HepG2 (cell line): Measurements from ENCODE around the gene RCOR1. TPM values are rescaled to one million over a fixed set of nuclear protein-coding genes. Genes with fewer than 3 reads are reported as not detected.

ENCODE experiments used
- AKNA ChIP-seq: sonication (generic); formaldehyde crosslinking; IDR thresholded peaks from 2 replicates; pipeline ENCODE4 v1.4.0; 2020; ENCODE audit warnings: missing genetic modification reagents, borderline replicate concordance
- ETV5 ChIP-seq: IDR thresholded peaks from 2 replicates; pipeline ENCODE4 v1.6.1; 2018; ENCODE audit warnings: missing biosample characterization, missing genetic modification reagents, inconsistent platforms, borderline replicate concordance
- GFI1 ChIP-seq: sonication (generic); formaldehyde crosslinking; IDR thresholded peaks from 2 replicates; pipeline ENCODE4 v1.5.0; 2020; ENCODE audit warnings: missing genetic modification reagents, mild to moderate bottlenecking, borderline replicate concordance
- GMEB2 ChIP-seq: IDR thresholded peaks from 2 replicates; pipeline ENCODE4 v1.6.1; 2016; ENCODE audit warnings: missing biosample characterization, missing genetic modification reagents, low read depth
- GZF1 ChIP-seq: sonication (generic); formaldehyde crosslinking; IDR thresholded peaks from 2 replicates; pipeline ENCODE4 v1.5.1; 2020; ENCODE audit warnings: mild to moderate bottlenecking, missing genetic modification reagents
- MYPOP ChIP-seq: sonication (generic); formaldehyde crosslinking; IDR thresholded peaks from 2 replicates; pipeline ENCODE4 v1.8.1; 2023; ENCODE audit warnings: mild to moderate bottlenecking, moderate library complexity, missing genetic modification reagents
- SAFB2 ChIP-seq: sonication (generic); formaldehyde crosslinking; IDR thresholded peaks from 2 replicates; pipeline ENCODE4 v1.5.1; 2020; ENCODE audit warnings: missing genetic modification reagents, low read depth, mild to moderate bottlenecking, borderline replicate concordance
- SIX1 ChIP-seq: sonication (generic); formaldehyde crosslinking; IDR thresholded peaks from 2 replicates; pipeline ENCODE4 v1.4.0; 2020; ENCODE audit warnings: missing genetic modification reagents, borderline replicate concordance
- SP5 ChIP-seq: IDR thresholded peaks from 2 replicates; pipeline ENCODE4 v1.6.1; 2016; ENCODE audit warnings: low read depth, borderline replicate concordance
- TCF7L2 ChIP-seq: IDR thresholded peaks from 2 replicates; pipeline ENCODE4 v1.6.1; 2011; ENCODE audit warnings: mild to moderate bottlenecking, low read depth, low read length, moderate library complexity
- TRIM24 ChIP-seq: sonication (generic); formaldehyde crosslinking; IDR thresholded peaks from 2 replicates; pipeline ENCODE4 v1.8.0; 2022; ENCODE audit warnings: mild to moderate bottlenecking, missing genetic modification reagents
- ZBED4 ChIP-seq: sonication (generic); formaldehyde crosslinking; IDR thresholded peaks from 2 replicates; pipeline ENCODE4 v1.4.0; 2020; ENCODE audit warnings: missing genetic modification reagents, borderline replicate concordance
- ZNF224 ChIP-seq: sonication (generic); formaldehyde crosslinking; IDR thresholded peaks from 2 replicates; pipeline ENCODE4 v1.5.0; 2020; ENCODE audit warnings: mild to moderate bottlenecking, missing genetic modification reagents
- ZNF260 ChIP-seq: sonication (generic); formaldehyde crosslinking; IDR thresholded peaks from 2 replicates; pipeline ENCODE4 v1.4.0; 2020; ENCODE audit warnings: missing genetic modification reagents, low read depth, mild to moderate bottlenecking, borderline replicate concordance
- ZNF552 ChIP-seq: sonication (generic); formaldehyde crosslinking; IDR thresholded peaks from 2 replicates; pipeline ENCODE4 v1.9.0; 2022; ENCODE audit warnings: missing genetic modification reagents, mild to moderate bottlenecking, borderline replicate concordance
- ZNF567 ChIP-seq: sonication (generic); formaldehyde crosslinking; IDR thresholded peaks from 2 replicates; pipeline ENCODE4 v1.8.1; 2023; ENCODE audit warnings: mild to moderate bottlenecking, missing genetic modification reagents, borderline replicate concordance
- ZNF841 ChIP-seq: sonication (generic); formaldehyde crosslinking; IDR thresholded peaks from 2 replicates; pipeline ENCODE4 v1.8.1; 2023; ENCODE audit warnings: missing genetic modification reagents, borderline replicate concordance
- polyA plus RNA-seq, 8 experiments: library from polyadenylated mRNA; depleted of rRNA in 3 of 8; stranded (reverse) in 7 of 8; unstranded in 1 of 8; fragments of >200 nt; fragmentation: Illumina TruSeq in 4 of 8; extraction: Trizol in 4 of 8; gene quantifications; 2 replicates each; pipeline versions ENCODE4 v1.2.1 to v1.2.3, GENCODE V29; 2011 to 2016; ENCODE audit warnings: low read depth in 4 of 8, missing spikeins in 1 of 8, mixed read lengths in 1 of 8; ENCODE audit not compliant: insufficient read depth in 1 of 8
- total RNA-seq, 5 experiments: library from RNA; depleted of rRNA; stranded (reverse); fragments of >200 nt; fragmentation: Illumina TruSeq; extraction: Trizol; gene quantifications; 2 replicates each; pipeline ENCODE4 v1.2.3, GENCODE V29; 2016; ENCODE audit warnings: low read depth in 1 of 5

RCOR1 gene
- total and polyA plus RNA-seq, 2 of the 13 experiments (the other 11 are each of a cell fraction or from before 2014, with no cell fraction given), result 10.2 to 11.1 TPM

GRCh38 chr14:102545461-102546265, 46.8 kb upstream of the RCOR1 start (continued):
- TF ChIP-seq AKNA (CRISPR knock-in tag), result no peak
- no peak for TF ChIP-seq SAFB2
- TF ChIP-seq SP5 (CRISPR knock-in tag), result no peak; the same call in 1 of the 2 replicates
- TF ChIP-seq GMEB2 (CRISPR knock-in tag), result no peak
- TF ChIP-seq ZNF224, result no peak
- no peak; the same call in none of the 2 replicates for TF ChIP-seq MYPOP
- TF ChIP-seq ZNF567, result no peak
- no peak for TF ChIP-seq GZF1 (CRISPR knock-in tag)
- no peak for TF ChIP-seq ZBED4 (CRISPR knock-in tag)
- no peak for TF ChIP-seq ZNF552
- no peak for TF ChIP-seq TCF7L2
- 0 out of 2 replicates have a peak, but pooled peaks have one; percentile 45 for TF ChIP-seq GFI1 (CRISPR knock-in tag)
- peak; percentile 39; the same call in 1 of the 2 replicates for TF ChIP-seq ETV5 (CRISPR knock-in tag)
- no peak for TF ChIP-seq ZNF841 (CRISPR knock-in tag)
- no peak for TF ChIP-seq ZNF260
- no peak for TF ChIP-seq TRIM24
- no peak for TF ChIP-seq SIX1 (CRISPR knock-in tag)
